Measurements from ENCODE around the gene ELP1. TPM values are rescaled to one million over a fixed set of nuclear protein-coding genes. Genes with fewer than 3 reads are reported as not detected.

Gene ELP1
- total and polyA plus RNA-seq, 2 of the 4 experiments (the other 2 are of a cell fraction): 20.0 to 43.2 TPM

GRCh38 chr9:108956631-108957026, 22.7 kb upstream of the ELP1 start:
- H3K4me2 ChIP-seq (ENCODE audit: low read depth, low read length): no peak overlapping the region
- in situ Hi-C loops (cut with MboI; ENCODE audit: low sequenced_read_pairs): no loop called here
- intact Hi-C loops (cut with micrococcal nuclease): no loop called here

More at GRCh38 chr9:108956631-108957026, 22.7 kb upstream of the ELP1 start:
- H3K9me3 ChIP-seq (ENCODE audit: control insufficient read depth, insufficient read depth, low read length): no peaks in the 10 kb centered on the region
- dilution Hi-C loops (cut with HindIII; ENCODE audit: low sequenced_read_pairs, unreplicated experiment): no loop called here
- no peaks in the 10 kb centered on the region for H4K20me1 ChIP-seq (ENCODE audit: insufficient read depth, low read length)
- no peaks in the 10 kb centered on the region for H3K27me3 ChIP-seq (ENCODE audit: control insufficient read depth, insufficient read depth, low read length)
- H3K9ac ChIP-seq (ENCODE audit: low read depth, low read length): no peak overlapping the region
- no peak overlapping the region for H2BK5ac ChIP-seq (ENCODE audit: low read depth, low read length, poor library complexity, severe bottlenecking)
- DNase-seq: no peak
- no peak overlapping the region for H4K8ac ChIP-seq (ENCODE audit: low read depth in 2 of 2, low read length in 2 of 2)
- H2AK5ac ChIP-seq (ENCODE audit: low read depth, low read length): no peak overlapping the region
- no peak overlapping the region for H3K4me3 ChIP-seq (ENCODE audit: insufficient read depth, low read depth, low read length)
- no peak overlapping the region for H3K27ac ChIP-seq (ENCODE audit: insufficient read depth, low read length)
- H3K4me1 ChIP-seq (ENCODE audit: control insufficient read depth, insufficient read depth, low read length): no peaks in the 10 kb centered on the region
- H3K56ac ChIP-seq (ENCODE audit: extremely low read depth, insufficient read depth, low read length): no peak overlapping the region
- no TSS peak for BruUV-seq (replicated peaks)
- H2BK20ac ChIP-seq (ENCODE audit: low read depth, low read length): no peak overlapping the region
- H3K23ac ChIP-seq (ENCODE audit: low read depth, low read length): no peak overlapping the region
- ChIA-PET POLR2A (ENCODE audit: unreplicated experiment) (no interaction called here), CTCF (no interaction called here)
- H2BK15ac ChIP-seq (ENCODE audit: low read depth, low read length): no peak overlapping the region
- H2AFZ ChIP-seq (replicated peaks; ENCODE audit: low read length, poor library complexity): no peak overlapping the region
- H2AK9ac ChIP-seq (replicated peaks; ENCODE audit: low read depth, low read length, poor library complexity): no peak overlapping the region
- no peak for TF ChIP-seq MXI1 (IDR thresholded peaks at IDR 0.05; ENCODE audit: borderline replicate concordance, low read depth, low read length)
- no peak for TF ChIP-seq RFX5 (IDR thresholded peaks at IDR 0.05; ENCODE audit: low read depth, low read length)
- no peak for TF ChIP-seq CEBPB (IDR thresholded peaks at IDR 0.05; ENCODE audit: low read depth, low read length)
- TF ChIP-seq CHD1 (IDR thresholded peaks at IDR 0.05; ENCODE audit: low read depth, low read length): no peak
- no peak for TF ChIP-seq RCOR1 (IDR thresholded peaks at IDR 0.05; ENCODE audit: insufficient replicate concordance, low read length)
- TF ChIP-seq MAFK (IDR thresholded peaks at IDR 0.05; ENCODE audit: low read depth, low read length): no peak
- no peak for TF ChIP-seq ELK1 (IDR thresholded peaks at IDR 0.05; ENCODE audit: borderline replicate concordance, low read depth, low read length)
- TF ChIP-seq FOS (IDR thresholded peaks at IDR 0.05; ENCODE audit: low read depth, low read length): no peak
- TF ChIP-seq MAZ (IDR thresholded peaks at IDR 0.05; ENCODE audit: borderline replicate concordance, low read depth, low read length): no peak
- no peak for TF ChIP-seq POLR2A (IDR thresholded peaks at IDR 0.05; ENCODE audit: low read depth, low read length)
- no peak for TF ChIP-seq SMC3 (IDR thresholded peaks at IDR 0.05; ENCODE audit: low read depth, low read length)
- no peak for ATAC-seq (ENCODE audit: low read depth)
- no peak overlapping the region for H3K14ac ChIP-seq (replicated peaks; ENCODE audit: low read depth, low read length)
- H2BK120ac ChIP-seq (ENCODE audit: low read depth, low read length): no peak overlapping the region
- no peak overlapping the region for H3K18ac ChIP-seq (ENCODE audit: low read depth, low read length)
- H3K36me3 ChIP-seq (ENCODE audit: control insufficient read depth, insufficient read depth, low read length): peaks cover 2% of the 10 kb centered on the region
- no peaks in the 10 kb centered on the region; a peak in 1 of 4 replicates for H3K79me1 ChIP-seq (ENCODE audit: low read depth in 1 of 2, low read length in 2 of 2)
- H4K91ac ChIP-seq (ENCODE audit: insufficient read depth, low read depth, low read length): no peak overlapping the region
- H3K4ac ChIP-seq (ENCODE audit: low read depth, low read length): no peak overlapping the region
- H3K9me1 ChIP-seq (ENCODE audit: insufficient read depth, low read length): peaks cover 4% of the 10 kb centered on the region; the same call in 1 of the 2 replicates
- H4K5ac ChIP-seq (ENCODE audit: low read depth, low read length): no peak overlapping the region
